ENCODE measurements around the gene KRT78.

DNA sequence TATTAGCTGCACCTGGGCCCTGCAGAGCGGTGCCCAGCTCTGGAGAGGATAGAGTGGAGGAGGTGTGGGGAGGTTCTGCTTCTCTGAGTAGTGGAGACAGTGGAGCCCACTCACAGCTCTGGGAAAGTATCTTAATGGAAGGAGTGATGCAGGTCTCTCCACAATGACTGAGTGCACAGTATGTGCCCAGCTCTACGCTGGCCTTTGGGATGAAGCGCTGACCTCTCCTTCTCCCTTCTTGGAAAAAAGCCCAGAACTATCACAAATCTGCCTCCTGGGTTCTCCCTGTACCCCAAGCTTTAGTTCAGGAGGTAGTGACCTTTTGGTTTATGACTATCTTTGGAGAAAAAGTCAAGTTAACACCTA, 52.4 kb downstream of the KRT78 start:
- no peak for TF ChIP-seq GATA2 (IDR thresholded peaks at IDR 0.05; ENCODE audit: low read depth, low read length)
- no peak for TF ChIP-seq GATA3 (IDR thresholded peaks at IDR 0.05; ENCODE audit: low read depth, low read length)

Data from SH-SY5Y (cell line).